ENCODE results near the gene NRDC. TPM values are rescaled to one million over a fixed set of nuclear protein-coding genes. Genes with fewer than 3 reads are reported as not detected.
A peak's percentile ranks its signal among the peaks of the same experiment; 100 is the strongest.

Gene NRDC
- total and polyA plus RNA-seq, 2 of the 8 experiments (the other 6 are each of a cell fraction or from before 2014, with no cell fraction given): 70.2 to 182 TPM

DNA sequence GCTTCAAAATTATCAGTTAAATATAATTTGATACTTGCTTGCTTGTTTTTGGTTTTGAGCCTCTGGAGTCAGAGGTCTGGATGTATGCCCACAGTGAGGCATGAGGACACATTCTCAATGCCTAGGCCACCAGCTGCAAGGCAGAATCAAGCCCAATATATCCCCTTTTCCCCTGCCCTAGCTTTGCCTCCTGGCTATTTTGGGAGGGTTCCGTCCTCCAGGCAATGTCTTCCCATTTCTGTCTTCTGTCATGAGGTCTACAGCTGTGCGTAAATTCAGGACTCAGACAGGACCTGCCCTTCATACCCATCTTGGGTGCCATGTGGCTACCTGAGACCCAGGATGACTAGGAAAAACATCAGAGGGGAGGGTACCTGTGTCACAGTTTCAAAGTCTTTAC lies 19.2 kb downstream of the NRDC start:
- peak overlapping the region; percentile 22 to 47 for H3K4me2 ChIP-seq (ENCODE audit: insufficient read depth in 1 of 2, low read depth in 2 of 2, low read length in 2 of 2)
- peaks cover 0 to 9% (median 6%) of the 10 kb centered on the region in 4 experiments; a peak in 4 of 7 replicates for H3K4me1 ChIP-seq (replicated peaks in 1 of 4; ENCODE audit: control insufficient read depth in 3 of 4, insufficient read depth in 4 of 4, low read length in 3 of 4)
- peak overlapping the region; percentile 50; the same call in 1 of the 2 replicates for H2BK20ac ChIP-seq (ENCODE audit: low read length)
- peak overlapping the region; percentile 70 for H4K5ac ChIP-seq (ENCODE audit: insufficient read length, low read depth, low read length)
- peaks cover 0 to 58% of the 10 kb centered on the region in 2 experiments; a peak in 3 of 4 replicates for H3K79me2 ChIP-seq (ENCODE audit: control insufficient read depth in 1 of 2, insufficient read depth in 2 of 2, low read length in 2 of 2)
- H2BK15ac ChIP-seq (ENCODE audit: low read length): no peak overlapping the region
- H2BK12ac ChIP-seq (ENCODE audit: low read depth, low read length): no peak overlapping the region
- no peak overlapping the region for H3K4me3 ChIP-seq (ENCODE audit: extremely low read depth in 1 of 4, insufficient read depth in 2 of 4, low read depth in 3 of 4, low read length in 4 of 4)
- DNase-seq (ENCODE audit: low read depth in 1 of 2, low spot score in 2 of 2) (no peak), FAIRE-seq (no peak)
- H4K91ac ChIP-seq (replicated peaks; ENCODE audit: insufficient read length, low read length): no peak overlapping the region
- no peak overlapping the region for H3K27ac ChIP-seq (ENCODE audit: low read depth, low read length)
- H2BK5ac ChIP-seq (ENCODE audit: low read depth, low read length): peak overlapping the region; percentile 41; the same call in 1 of the 2 replicates
- H3K36me3 ChIP-seq (ENCODE audit: control insufficient read depth in 2 of 4, insufficient read depth in 4 of 4, low read length in 3 of 4): peaks cover 0 to 6% (median 0%) of the 10 kb centered on the region in 4 experiments; a peak in 1 of 8 replicates
- peak overlapping the region; percentile 16 for H2BK120ac ChIP-seq (replicated peaks; ENCODE audit: low read depth, low read length)
- no peak overlapping the region for H3K56ac ChIP-seq (replicated peaks; ENCODE audit: insufficient read length, low read depth, low read length)
- H2AFZ ChIP-seq (ENCODE audit: low read length): no peak overlapping the region
- no peak overlapping the region for H3K4ac ChIP-seq (replicated peaks; ENCODE audit: insufficient read length, low read depth, low read length)
- H4K8ac ChIP-seq (ENCODE audit: extremely low read depth, insufficient read depth, low read length): no peak overlapping the region
- no peaks in the 10 kb centered on the region for H4K20me1 ChIP-seq (replicated peaks in 1 of 2; ENCODE audit: control insufficient read depth in 1 of 2, insufficient read depth in 2 of 2, low read length in 2 of 2)
- CTCF ChIA-PET (ENCODE audit: partially characterized antibody): interaction anchor here (1.0 to 1.9 kb wide), 2 partner anchors 10 to 90 kb away, joined by 3 to 4 read pairs; no protein-coding TSS in a partner anchor
- POLR2A ChIA-PET (ENCODE audit: partially characterized antibody): interaction anchor here (0.8 to 2.0 kb wide), 5 partner anchors 11 to 132 kb away, joined by 3 to 5 read pairs (median 3); partner anchors contain the start of gene NRDC
- H3K9me3 ChIP-seq (ENCODE audit: insufficient read depth in 2 of 2, low read depth in 1 of 2, low read length in 1 of 2): no peaks in the 10 kb centered on the region
- no peak overlapping the region for H3K18ac ChIP-seq (ENCODE audit: extremely low read depth, low read length)
- H3K79me1 ChIP-seq (ENCODE audit: low read depth, low read length): peaks cover 6% of the 10 kb centered on the region; the same call in 1 of the 2 replicates
- H3K14ac ChIP-seq (ENCODE audit: insufficient read length): no peak overlapping the region
- no peaks in the 10 kb centered on the region for H3K23me2 ChIP-seq (ENCODE audit: low read depth, low read length)
- H3K23ac ChIP-seq (ENCODE audit: insufficient read length): no peak overlapping the region
- peak overlapping the region; percentile 4; the same call in 1 of the 2 replicates for H2AK5ac ChIP-seq (ENCODE audit: low read depth, low read length)
- no peaks in the 10 kb centered on the region for H3K27me3 ChIP-seq (replicated peaks in 1 of 4; ENCODE audit: control insufficient read depth in 3 of 4, extremely low read depth in 1 of 4, insufficient read depth in 3 of 4, low read length in 3 of 4)
- 89% methylated on average over 2 of the region's 2 CpGs; no CpG with 5 or more reads in 1 of the 2 experiments for WGBS, 2 experiments (ENCODE audit: extremely low coverage in 1 of 2, insufficient coverage in 1 of 2, insufficient read length in 1 of 2, insufficient replicate concordance in 2 of 2, low coverage in 1 of 2, low lambda C conversion rate in 2 of 2, missing lambda C conversion rate in 1 of 2)
- H3K9ac ChIP-seq (replicated peaks in 1 of 4; ENCODE audit: extremely low read depth in 1 of 4, low read depth in 3 of 4, low read length in 3 of 4): no peak overlapping the region
- TF ChIP-seq NRF1 (IDR thresholded peaks at IDR 0.05; ENCODE audit: low read depth, low read length): no peak
- no peak for TF ChIP-seq EGR1 (IDR thresholded peaks at IDR 0.05; ENCODE audit: borderline replicate concordance, low read depth, low read length)
- TF ChIP-seq RAD21 (IDR thresholded peaks at IDR 0.05 in 1 of 2, conservative IDR thresholded peaks at IDR 0.05 in 1 of 2; ENCODE audit: low read depth in 2 of 2, low read length in 2 of 2): no peak
- no peak for TF ChIP-seq CHD1 (IDR thresholded peaks at IDR 0.05; ENCODE audit: low read depth, low read length)
- no peak for TF ChIP-seq SP4 (IDR thresholded peaks at IDR 0.05; ENCODE audit: low read length)
- no peak for TF ChIP-seq JUN (IDR thresholded peaks at IDR 0.05; ENCODE audit: low read depth, low read length)
- no peak for TF ChIP-seq SP2 (IDR thresholded peaks at IDR 0.05; ENCODE audit: low read length)
- TF ChIP-seq KDM4A (IDR thresholded peaks at IDR 0.05; ENCODE audit: low read depth, low read length, severe bottlenecking): no peak
- TF ChIP-seq ASH2L (IDR thresholded peaks at IDR 0.05; ENCODE audit: low read length): no peak
- no peak for TF ChIP-seq POLR2AphosphoS5 (IDR thresholded peaks at IDR 0.05; ENCODE audit: low read depth, low read length)
- TF ChIP-seq CTBP2 (IDR thresholded peaks at IDR 0.05; ENCODE audit: borderline replicate concordance, insufficient read depth, insufficient read length, low read length): no peak
- TF ChIP-seq USF2 (IDR thresholded peaks at IDR 0.05; ENCODE audit: low read length): no peak
- TF ChIP-seq TCF12 (IDR thresholded peaks at IDR 0.05; ENCODE audit: low read depth, low read length): no peak

Data from H1 (cell line).